Panc1 (cell line): Measurements from ENCODE around the gene NOS3.

ENCODE experiments used
- CTCF ChIP-seq: fragments of 450-650 bp; IDR thresholded peaks from 2 replicates; pipeline ENCODE4 v1.5.1; 2017; ENCODE audit warnings: mild to moderate bottlenecking
- POLR2AphosphoS5 ChIP-seq: IDR thresholded peaks from 2 replicates; pipeline ENCODE4 v1.6.1; 2012; ENCODE audit warnings: mild to moderate bottlenecking, low read depth, low read length, moderate library complexity
- SIN3A ChIP-seq: IDR thresholded peaks from 2 replicates; pipeline ENCODE4 v1.6.1; 2012; ENCODE audit warnings: low read depth, mild to moderate bottlenecking, low read length, moderate library complexity, borderline replicate concordance; ENCODE audit not compliant: insufficient read depth
- TCF7L2 ChIP-seq: IDR thresholded peaks from 2 replicates; pipeline ENCODE4 v1.6.1; 2011; ENCODE audit warnings: mild to moderate bottlenecking, low read depth, low read length, inconsistent platforms

- TF ChIP-seq POLR2AphosphoS5, result no peak
- no peak for TF ChIP-seq CTCF
- TF ChIP-seq SIN3A, result no peak
- TF ChIP-seq TCF7L2, result no peak
These were observed 49.2 kb downstream of the NOS3 start for GRCh38 chr7:151039850-151040548.
